Measurements from ENCODE around the gene RLBP1. TPM values are rescaled to one million over a fixed set of nuclear protein-coding genes. Genes with fewer than 3 reads are reported as not detected.

The RLBP1 gene
- total RNA-seq, 1 experiment from 2014 or later: not detected

DNA sequence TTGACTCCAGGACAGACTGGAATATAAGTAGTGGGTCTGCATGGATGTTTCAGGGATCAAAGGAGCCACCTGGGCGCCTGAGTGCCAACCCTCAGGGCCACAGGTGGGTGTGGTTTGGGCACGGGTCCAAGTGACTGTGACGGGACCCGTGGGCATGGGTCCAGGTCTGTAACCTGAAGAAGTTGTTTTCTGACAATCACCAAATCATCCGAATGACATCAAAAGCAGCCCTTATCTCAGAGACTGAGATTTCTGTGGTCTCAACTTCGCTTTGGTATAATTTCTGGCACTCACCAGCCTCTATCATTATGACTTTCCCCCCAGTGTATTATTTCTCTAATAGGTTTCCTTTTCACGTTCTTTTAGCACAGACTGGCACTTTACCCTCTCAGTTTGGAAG, 24.4 kb downstream of the RLBP1 start:
- peaks cover 5% of the 10 kb centered on the region; the same call in 1 of the 2 replicates for H3K36me3 ChIP-seq (ENCODE audit: low read depth)
- no peaks in the 10 kb centered on the region for H3K9me2 ChIP-seq (ENCODE audit: insufficient read depth)
- H3K4me1 ChIP-seq (replicated peaks; ENCODE audit: insufficient read depth): no peaks in the 10 kb centered on the region
- no peak for TF ChIP-seq EZH2 (IDR thresholded peaks at IDR 0.05; ENCODE audit: low read depth)
- TF ChIP-seq, protein P1, sequence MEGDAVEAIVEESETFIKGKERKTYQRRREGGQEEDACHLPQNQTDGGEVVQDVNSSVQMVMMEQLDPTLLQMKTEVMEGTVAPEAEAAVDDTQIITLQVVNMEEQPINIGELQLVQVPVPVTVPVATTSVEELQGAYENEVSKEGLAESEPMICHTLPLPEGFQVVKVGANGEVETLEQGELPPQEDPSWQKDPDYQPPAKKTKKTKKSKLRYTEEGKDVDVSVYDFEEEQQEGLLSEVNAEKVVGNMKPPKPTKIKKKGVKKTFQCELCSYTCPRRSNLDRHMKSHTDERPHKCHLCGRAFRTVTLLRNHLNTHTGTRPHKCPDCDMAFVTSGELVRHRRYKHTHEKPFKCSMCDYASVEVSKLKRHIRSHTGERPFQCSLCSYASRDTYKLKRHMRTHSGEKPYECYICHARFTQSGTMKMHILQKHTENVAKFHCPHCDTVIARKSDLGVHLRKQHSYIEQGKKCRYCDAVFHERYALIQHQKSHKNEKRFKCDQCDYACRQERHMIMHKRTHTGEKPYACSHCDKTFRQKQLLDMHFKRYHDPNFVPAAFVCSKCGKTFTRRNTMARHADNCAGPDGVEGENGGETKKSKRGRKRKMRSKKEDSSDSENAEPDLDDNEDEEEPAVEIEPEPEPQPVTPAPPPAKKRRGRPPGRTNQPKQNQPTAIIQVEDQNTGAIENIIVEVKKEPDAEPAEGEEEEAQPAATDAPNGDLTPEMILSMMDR (conservative IDR thresholded peaks at IDR 0.05): no peak
- H2AFZ ChIP-seq: no peak overlapping the region
- H3F3A ChIP-seq (ENCODE audit: insufficient read depth, low read depth): no peaks in the 10 kb centered on the region
- no peaks in the 10 kb centered on the region for H3K9me3 ChIP-seq (ENCODE audit: insufficient read depth, low read depth)
- CTCF ChIA-PET: interaction anchor here (1.0 kb wide), 1 partner anchor 10 kb away, joined by 3 read pairs; no protein-coding TSS in a partner anchor
- no TSS peak for BruUV-seq (replicated peaks)
- H3K4me3 ChIP-seq: no peak overlapping the region
- DNase-seq: peak in 1 of 2 experiments; percentile 44
- H3K4me2 ChIP-seq: no peak overlapping the region
- POLR2A ChIA-PET (ENCODE audit: unreplicated experiment): no interaction called here
- H3K79me2 ChIP-seq (ENCODE audit: low read depth): no peaks in the 10 kb centered on the region
- intact Hi-C loops (cut with micrococcal nuclease; ENCODE audit: unreplicated experiment): no loop called here
- no peaks in the 10 kb centered on the region for H3K27me3 ChIP-seq (ENCODE audit: insufficient read depth, low read depth)
- no peak overlapping the region for H3K27ac ChIP-seq
- H4K20me1 ChIP-seq (ENCODE audit: insufficient read depth): peaks cover 4% of the 10 kb centered on the region; the same call in 1 of the 2 replicates

DNA sequence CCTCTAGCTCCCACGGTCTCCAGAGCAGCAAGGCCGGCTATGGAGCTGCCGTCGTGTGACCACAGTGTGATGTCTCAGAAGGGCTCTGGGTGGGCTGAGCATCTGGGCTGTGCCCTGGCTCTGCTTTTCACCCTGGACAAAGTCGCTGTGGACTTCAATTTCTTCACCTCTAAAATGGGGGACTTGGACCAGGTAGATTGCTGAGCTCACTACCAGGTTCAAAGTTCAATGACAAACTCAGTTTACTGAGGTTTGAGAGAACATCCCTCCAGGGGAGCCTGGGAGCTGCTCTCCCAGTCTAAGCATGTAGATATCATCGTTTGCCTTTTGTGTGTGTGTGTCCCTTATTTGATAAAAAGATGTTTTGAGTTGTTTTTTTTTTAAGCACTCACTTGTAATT, 25.1 kb downstream of the RLBP1 start:
- POLR2A ChIA-PET (ENCODE audit: unreplicated experiment): no interaction called here
- no TSS peak for BruUV-seq (replicated peaks)

DNA sequence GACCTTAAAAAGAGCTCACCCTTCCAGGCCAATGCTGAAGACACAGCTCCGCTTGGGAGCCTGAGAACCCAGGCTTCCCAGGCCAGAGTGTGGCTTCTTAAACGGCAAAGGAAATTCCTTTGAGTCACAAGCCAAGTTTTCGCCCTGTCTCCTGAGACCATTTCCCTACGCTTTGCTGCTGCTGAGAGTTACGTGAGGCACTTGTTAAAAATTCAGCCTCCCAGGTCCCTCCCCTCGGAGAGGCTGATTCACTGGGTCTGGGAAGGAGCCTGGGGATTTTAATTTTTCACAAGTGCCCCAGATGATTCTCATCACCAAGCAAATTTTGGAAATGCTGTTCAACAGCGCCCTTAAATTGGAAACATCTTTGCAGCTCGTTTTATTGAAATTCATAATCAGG, 25.5 kb downstream of the RLBP1 start:
- BruUV-seq (replicated peaks): no TSS peak
- H3K27ac ChIP-seq: no peak overlapping the region
- H3K9me3 ChIP-seq (ENCODE audit: insufficient read depth, low read depth): no peaks in the 10 kb centered on the region
- TF ChIP-seq, protein P1 (conservative IDR thresholded peaks at IDR 0.05): no peak
- no peak for TF ChIP-seq EZH2 (IDR thresholded peaks at IDR 0.05; ENCODE audit: low read depth)
- no peak overlapping the region for H3K4me3 ChIP-seq
- H3F3A ChIP-seq (ENCODE audit: insufficient read depth, low read depth): no peaks in the 10 kb centered on the region
- no peak for DNase-seq
- ChIA-PET CTCF (interaction anchor here (0.6 kb wide), 1 partner anchor 18 kb away, joined by 5 read pairs; no protein-coding TSS in a partner anchor), POLR2A (ENCODE audit: unreplicated experiment) (no interaction called here)
- no peaks in the 10 kb centered on the region for H3K27me3 ChIP-seq (ENCODE audit: insufficient read depth, low read depth)
- no peaks in the 10 kb centered on the region for H3K9me2 ChIP-seq (ENCODE audit: insufficient read depth)
- H3K4me2 ChIP-seq: no peak overlapping the region
- no peak overlapping the region for H2AFZ ChIP-seq
- 0 out of 2 replicates have a peak, but pooled peaks cover 4% of the 10 kb centered on the region for H4K20me1 ChIP-seq (ENCODE audit: insufficient read depth)
- no peaks in the 10 kb centered on the region for H3K4me1 ChIP-seq (replicated peaks; ENCODE audit: insufficient read depth)
- H3K79me2 ChIP-seq (ENCODE audit: low read depth): no peaks in the 10 kb centered on the region
- intact Hi-C loops (cut with micrococcal nuclease; ENCODE audit: unreplicated experiment): no loop called here
- H3K36me3 ChIP-seq (ENCODE audit: low read depth): peaks cover 5% of the 10 kb centered on the region; the same call in 1 of the 2 replicates

More for the DNA sequence above, 25.1 kb downstream of the RLBP1 start:
- Histone ChIP-seq H4K20me1 (ENCODE audit: insufficient read depth) (0 out of 2 replicates have a peak, but pooled peaks cover 4% of the 10 kb centered on the region), H3K4me3 (no peak overlapping the region), H3K4me1 (replicated peaks; ENCODE audit: insufficient read depth) (no peaks in the 10 kb centered on the region), H3K27me3 (ENCODE audit: insufficient read depth, low read depth) (no peaks in the 10 kb centered on the region), H3K27ac (no peak overlapping the region), H3K4me2 (no peak overlapping the region), H3F3A (ENCODE audit: insufficient read depth, low read depth) (no peaks in the 10 kb centered on the region), H2AFZ (no peak overlapping the region), H3K9me2 (ENCODE audit: insufficient read depth) (no peaks in the 10 kb centered on the region), H3K9me3 (ENCODE audit: insufficient read depth, low read depth) (no peaks in the 10 kb centered on the region), H3K79me2 (ENCODE audit: low read depth) (no peaks in the 10 kb centered on the region), H3K36me3 (ENCODE audit: low read depth) (peaks cover 5% of the 10 kb centered on the region; the same call in 1 of the 2 replicates)
- TF ChIP-seq, protein P1 (conservative IDR thresholded peaks at IDR 0.05): no peak
- TF ChIP-seq EZH2 (IDR thresholded peaks at IDR 0.05; ENCODE audit: low read depth): no peak
- DNase-seq: no peak
- CTCF ChIA-PET: interaction anchor here (0.6 kb wide), 1 partner anchor 18 kb away, joined by 5 read pairs; no protein-coding TSS in a partner anchor
- intact Hi-C loops (cut with micrococcal nuclease; ENCODE audit: unreplicated experiment): no loop called here
